ENCODE data around the gene P2RX3.

The P2RX3 gene

DNA sequence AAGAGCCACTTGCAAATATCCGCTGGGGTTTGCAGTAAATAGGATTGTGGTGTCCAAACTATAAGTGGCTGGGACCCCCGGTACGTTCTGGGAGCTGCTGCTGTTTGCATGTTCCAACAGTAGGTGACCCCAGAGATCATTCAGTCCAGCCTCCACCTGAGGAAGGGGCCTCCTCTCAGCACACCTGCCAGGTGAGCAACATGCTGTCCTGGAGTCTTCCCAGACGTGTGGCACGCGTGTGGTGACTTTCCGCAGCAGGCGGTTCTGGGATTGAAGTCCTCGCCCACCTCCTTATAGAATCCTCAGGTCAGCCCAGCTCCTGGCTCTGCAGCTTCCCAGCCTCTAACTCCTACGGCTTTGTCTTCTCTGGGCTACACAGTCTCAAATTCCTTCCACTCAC, 6.7 kb downstream of the P2RX3 start:
- TF ChIP-seq, protein P1, sequence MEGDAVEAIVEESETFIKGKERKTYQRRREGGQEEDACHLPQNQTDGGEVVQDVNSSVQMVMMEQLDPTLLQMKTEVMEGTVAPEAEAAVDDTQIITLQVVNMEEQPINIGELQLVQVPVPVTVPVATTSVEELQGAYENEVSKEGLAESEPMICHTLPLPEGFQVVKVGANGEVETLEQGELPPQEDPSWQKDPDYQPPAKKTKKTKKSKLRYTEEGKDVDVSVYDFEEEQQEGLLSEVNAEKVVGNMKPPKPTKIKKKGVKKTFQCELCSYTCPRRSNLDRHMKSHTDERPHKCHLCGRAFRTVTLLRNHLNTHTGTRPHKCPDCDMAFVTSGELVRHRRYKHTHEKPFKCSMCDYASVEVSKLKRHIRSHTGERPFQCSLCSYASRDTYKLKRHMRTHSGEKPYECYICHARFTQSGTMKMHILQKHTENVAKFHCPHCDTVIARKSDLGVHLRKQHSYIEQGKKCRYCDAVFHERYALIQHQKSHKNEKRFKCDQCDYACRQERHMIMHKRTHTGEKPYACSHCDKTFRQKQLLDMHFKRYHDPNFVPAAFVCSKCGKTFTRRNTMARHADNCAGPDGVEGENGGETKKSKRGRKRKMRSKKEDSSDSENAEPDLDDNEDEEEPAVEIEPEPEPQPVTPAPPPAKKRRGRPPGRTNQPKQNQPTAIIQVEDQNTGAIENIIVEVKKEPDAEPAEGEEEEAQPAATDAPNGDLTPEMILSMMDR (IDR thresholded peaks at IDR 0.05; ENCODE audit: insufficient read depth, low read depth, low read length, missing control alignments) = no peak
- no peak overlapping the region for H3K4me3 ChIP-seq (ENCODE audit: low read depth, low read length)
- no peak for DNase-seq (ENCODE audit: low read depth)

DNA sequence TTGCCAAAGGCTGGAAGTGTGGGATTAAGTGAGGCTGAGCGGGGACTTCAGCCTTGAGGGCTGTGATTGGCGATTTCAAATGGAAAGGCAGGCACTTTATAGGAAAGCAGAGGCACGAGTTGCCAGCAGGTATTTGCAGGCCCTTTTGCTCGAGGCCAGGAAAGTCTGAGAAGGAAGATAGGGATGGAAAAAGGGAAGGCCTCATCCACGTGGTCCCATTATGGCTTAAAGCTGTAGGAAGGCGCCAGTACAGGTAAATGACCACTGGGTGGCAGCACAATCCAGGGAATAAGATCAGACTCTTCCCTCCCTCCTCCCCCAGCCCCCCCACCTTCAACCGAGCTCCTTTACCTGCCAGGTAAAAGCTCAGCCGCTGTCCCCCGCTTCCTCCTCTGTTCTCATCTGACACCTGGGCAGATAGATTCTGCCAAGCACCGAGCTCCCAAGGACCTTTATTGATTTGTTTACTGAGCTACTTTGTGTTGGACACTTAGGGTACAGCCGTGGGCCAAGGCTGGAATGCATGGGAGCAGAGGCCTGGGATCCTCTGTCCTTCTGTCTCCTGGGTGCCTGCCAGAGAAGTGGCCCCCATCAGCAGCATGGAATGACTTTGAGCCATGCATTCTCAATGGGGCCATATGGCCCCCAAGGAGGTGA, 7.5 kb downstream of the P2RX3 start:
- TF ChIP-seq, protein P1 (IDR thresholded peaks at IDR 0.05; ENCODE audit: insufficient read depth, low read depth, low read length, missing control alignments) = peak; percentile 73
- DNase-seq (ENCODE audit: low read depth) = peak; percentile 76
- no peak overlapping the region for H3K4me3 ChIP-seq (ENCODE audit: low read depth, low read length)

DNA sequence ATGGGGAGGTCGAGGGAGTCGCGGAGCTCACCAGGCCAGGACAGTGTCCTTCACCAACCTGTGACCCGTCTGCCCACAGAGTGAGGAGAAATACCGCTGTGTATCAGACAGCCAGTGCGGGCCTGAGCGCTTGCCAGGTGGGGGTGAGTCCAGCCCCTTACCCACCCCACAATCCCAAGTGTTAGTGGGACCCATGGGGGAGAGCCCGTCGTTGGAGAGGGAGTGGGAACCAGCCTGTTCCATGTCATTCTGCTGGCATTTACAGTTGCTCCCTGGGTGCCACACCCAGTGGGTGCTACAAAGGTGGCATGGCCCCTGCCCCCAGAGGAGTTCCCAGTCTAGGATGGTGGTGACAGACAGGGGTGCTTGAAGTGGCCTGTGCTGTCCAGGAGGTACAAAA, 9.2 kb downstream of the P2RX3 start:
- TF ChIP-seq, protein P1 (IDR thresholded peaks at IDR 0.05; ENCODE audit: insufficient read depth, low read depth, low read length, missing control alignments) = no peak
- H3K4me3 ChIP-seq (ENCODE audit: low read depth, low read length) = no peak overlapping the region
- no peak for DNase-seq (ENCODE audit: low read depth)

DNA sequence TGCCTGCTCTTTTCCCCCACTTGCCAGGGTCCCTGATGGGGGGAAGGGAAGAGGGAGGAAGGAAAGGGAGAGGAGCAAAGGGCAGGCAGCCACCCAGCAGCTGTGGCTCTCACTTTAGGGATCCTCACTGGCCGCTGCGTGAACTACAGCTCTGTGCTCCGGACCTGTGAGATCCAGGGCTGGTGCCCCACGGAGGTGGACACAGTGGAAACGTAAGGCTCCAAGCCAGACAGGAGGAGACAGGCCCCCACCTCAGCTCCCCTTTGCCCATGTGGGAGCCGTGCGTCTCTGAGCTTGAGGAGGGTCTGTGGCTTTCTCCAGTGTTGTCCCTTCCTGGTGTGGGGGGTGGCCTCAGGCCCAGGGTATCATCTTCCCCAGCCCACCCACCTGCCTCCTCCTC, 9.9 kb downstream of the P2RX3 start:
- TF ChIP-seq, protein P1 (IDR thresholded peaks at IDR 0.05; ENCODE audit: insufficient read depth, low read depth, low read length, missing control alignments) = no peak
- no peak overlapping the region for H3K4me3 ChIP-seq (ENCODE audit: low read depth, low read length)

DNA sequence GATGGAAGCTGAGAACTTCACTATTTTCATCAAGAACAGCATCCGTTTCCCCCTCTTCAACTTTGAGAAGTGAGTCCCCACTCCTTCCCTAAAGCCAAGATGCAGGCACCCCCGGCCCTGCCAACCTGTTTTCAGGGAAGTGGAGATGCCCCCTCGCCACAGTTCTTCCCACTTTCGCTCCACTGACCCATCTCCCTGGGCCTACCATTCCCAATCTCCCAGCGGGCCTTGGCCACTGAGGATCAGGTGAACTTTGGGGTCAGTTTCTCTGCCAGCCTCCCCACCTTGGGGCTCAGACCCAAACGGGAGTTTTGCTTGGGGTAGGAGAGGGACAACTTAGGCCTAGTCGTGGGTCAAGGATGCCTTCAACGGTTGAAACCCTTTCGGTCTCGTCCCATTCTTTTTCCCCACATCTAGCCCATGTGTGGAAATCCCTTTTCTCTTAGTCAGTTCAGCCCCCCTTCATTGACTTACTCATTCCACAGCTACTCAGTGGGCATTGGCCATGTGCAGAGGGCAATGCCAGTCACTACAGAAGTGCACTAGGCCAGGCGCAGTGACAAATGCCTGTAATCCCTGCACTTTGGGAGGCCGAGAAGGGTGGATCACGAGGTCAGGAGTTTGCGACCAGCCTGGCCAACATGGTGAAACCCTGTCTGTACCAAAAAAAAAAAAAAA, 10.6 kb downstream of the P2RX3 start:
- DNase-seq (ENCODE audit: low read depth) = no peak
- no peak overlapping the region for H3K4me3 ChIP-seq (ENCODE audit: low read depth, low read length)
- TF ChIP-seq, protein P1 (IDR thresholded peaks at IDR 0.05; ENCODE audit: insufficient read depth, low read depth, low read length, missing control alignments) = no peak

More for the DNA sequence above, 9.9 kb downstream of the P2RX3 start:
- DNase-seq (ENCODE audit: low read depth) = no peak

GRCh38 chr11:57349491-57350274, 11.5 kb downstream of the P2RX3 start:
- DNase-seq (ENCODE audit: low read depth) = peak; percentile 54
- TF ChIP-seq, protein P1 (IDR thresholded peaks at IDR 0.05; ENCODE audit: insufficient read depth, low read depth, low read length, missing control alignments) = peak; percentile 85

More at GRCh38 chr11:57349491-57350274, 11.5 kb downstream of the P2RX3 start:
- no peak overlapping the region for H3K4me3 ChIP-seq (ENCODE audit: low read depth, low read length)

Measured in GM12865 (cell line).